Measurements from ENCODE around the gene HOXA9. TPM values are rescaled to one million over a fixed set of nuclear protein-coding genes. Genes with fewer than 3 reads are reported as not detected.

Gene HOXA9
- polyA plus RNA-seq, 3 donors: 0.55 to 1.9 (median 1.2) TPM

DNA sequence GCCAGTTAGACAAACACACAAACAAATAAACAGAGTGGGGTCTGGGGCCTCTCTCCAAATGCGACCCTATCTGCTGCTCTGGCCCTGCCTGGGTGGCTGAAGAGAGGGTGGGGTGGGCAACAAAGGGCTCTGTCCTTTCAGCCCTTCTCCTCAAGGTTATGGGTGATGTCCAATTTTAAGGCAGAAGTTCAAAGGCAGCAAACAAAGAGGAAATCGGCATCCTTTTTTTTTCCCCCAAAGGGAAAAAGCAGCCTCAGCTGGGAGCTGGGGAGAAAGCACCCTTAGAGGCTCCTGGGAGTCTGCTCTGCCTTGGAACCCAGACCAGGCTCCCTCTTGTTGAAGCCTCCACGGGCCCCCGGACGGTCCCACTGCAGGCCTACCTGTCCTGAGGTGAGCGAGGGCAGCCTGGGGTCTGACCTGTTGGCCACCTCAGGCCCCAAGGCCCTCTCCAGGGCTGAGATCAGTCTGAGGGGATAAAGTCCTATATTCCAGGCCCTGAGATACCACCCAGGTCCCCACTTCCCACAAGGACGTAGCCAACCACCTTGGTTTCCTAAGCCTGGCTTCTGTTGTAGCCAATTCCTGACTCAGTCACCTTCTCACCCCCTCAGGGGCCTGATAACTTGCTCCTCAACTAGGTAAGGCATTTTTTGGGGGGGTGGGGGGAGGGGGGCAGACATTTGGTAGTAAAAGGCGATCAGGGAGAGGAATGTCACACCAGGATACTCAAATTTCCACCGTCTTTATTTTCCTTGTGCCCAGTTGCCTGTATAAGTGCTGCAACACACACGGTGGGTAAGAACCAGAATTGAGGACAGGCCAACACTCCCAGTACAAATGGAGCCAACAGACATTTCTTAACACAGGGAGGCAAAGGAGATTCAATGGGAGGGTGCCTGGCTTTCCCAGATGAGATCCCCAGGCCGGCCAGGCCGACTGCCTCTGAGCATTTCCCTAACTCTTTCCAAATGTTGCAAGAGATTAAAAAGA lies 15.4 kb upstream of the HOXA9 start:
- Histone ChIP-seq H4K20me1 (ENCODE audit: insufficient read depth, low read length) (no peaks in the 10 kb centered on the region), H3K4me3 (replicated peaks in 1 of 3; ENCODE audit: low read depth in 2 of 3, low read length in 3 of 3) (no peak overlapping the region), H3K36me3 (replicated peaks in 1 of 2; ENCODE audit: control insufficient read depth in 1 of 2, insufficient read depth in 2 of 2, low read length in 2 of 2) (no peaks in the 10 kb centered on the region), H3K4me2 (replicated peaks; ENCODE audit: extremely low read depth, low read length, poor library complexity, severe bottlenecking) (no peak overlapping the region), H3K9ac (ENCODE audit: insufficient read depth, low read length, poor library complexity, severe bottlenecking) (no peak overlapping the region), H3K27ac (ENCODE audit: low read depth in 1 of 2, low read length in 2 of 2) (no peak overlapping the region), H3K79me2 (ENCODE audit: insufficient read depth, low read length) (no peaks in the 10 kb centered on the region), H3K27me3 (ENCODE audit: control insufficient read depth in 2 of 2, insufficient read depth in 2 of 2, low read length in 2 of 2) (peaks cover 52 to 99% of the 10 kb centered on the region in 2 donors), H3K9me3 (replicated peaks in 1 of 2; ENCODE audit: control insufficient read depth in 1 of 2, insufficient read depth in 1 of 2, low read length in 2 of 2) (peaks cover 7 to 36% of the 10 kb centered on the region in 2 donors), H3K4me1 (ENCODE audit: control insufficient read depth in 1 of 2, insufficient read depth in 2 of 2, low read length in 2 of 2) (peaks cover 30 to 34% of the 10 kb centered on the region in 2 donors), H2AFZ (ENCODE audit: insufficient read depth, low read depth, low read length, poor library complexity, severe bottlenecking) (no peak overlapping the region)
- 78% methylated on average over 6 of the region's 12 CpGs for WGBS (ENCODE audit: insufficient coverage)
- Mint-ChIP-seq H3K4me3 (peak overlapping the region in 1 of 2 donors; percentile 89), H3K9me3 (peaks cover 3 to 33% (median 17%) of the 10 kb centered on the region in 7 donors), H3K27ac (no peak overlapping the region), H3K27me3 (ENCODE audit: low read depth in 3 of 3) (peaks cover 88 to 96% (median 96%) of the 10 kb centered on the region in 3 donors), H3K4me1 (peaks cover 34% of the 10 kb centered on the region), H3K36me3 (peaks cover 7 to 17% of the 10 kb centered on the region in 2 donors)
- TF ChIP-seq, protein P1, sequence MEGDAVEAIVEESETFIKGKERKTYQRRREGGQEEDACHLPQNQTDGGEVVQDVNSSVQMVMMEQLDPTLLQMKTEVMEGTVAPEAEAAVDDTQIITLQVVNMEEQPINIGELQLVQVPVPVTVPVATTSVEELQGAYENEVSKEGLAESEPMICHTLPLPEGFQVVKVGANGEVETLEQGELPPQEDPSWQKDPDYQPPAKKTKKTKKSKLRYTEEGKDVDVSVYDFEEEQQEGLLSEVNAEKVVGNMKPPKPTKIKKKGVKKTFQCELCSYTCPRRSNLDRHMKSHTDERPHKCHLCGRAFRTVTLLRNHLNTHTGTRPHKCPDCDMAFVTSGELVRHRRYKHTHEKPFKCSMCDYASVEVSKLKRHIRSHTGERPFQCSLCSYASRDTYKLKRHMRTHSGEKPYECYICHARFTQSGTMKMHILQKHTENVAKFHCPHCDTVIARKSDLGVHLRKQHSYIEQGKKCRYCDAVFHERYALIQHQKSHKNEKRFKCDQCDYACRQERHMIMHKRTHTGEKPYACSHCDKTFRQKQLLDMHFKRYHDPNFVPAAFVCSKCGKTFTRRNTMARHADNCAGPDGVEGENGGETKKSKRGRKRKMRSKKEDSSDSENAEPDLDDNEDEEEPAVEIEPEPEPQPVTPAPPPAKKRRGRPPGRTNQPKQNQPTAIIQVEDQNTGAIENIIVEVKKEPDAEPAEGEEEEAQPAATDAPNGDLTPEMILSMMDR (IDR thresholded peaks at IDR 0.05): no peak
- intact Hi-C loops (cut with micrococcal nuclease): no loop called here
- DNase-seq: no peak

GRCh38 chr7:27179503-27180430 lies 14.4 kb upstream of the HOXA9 start:
- Mint-ChIP-seq H3K4me3 (peak overlapping the region; percentile 59 to 89), H3K4me1 (peaks cover 27% of the 10 kb centered on the region), H3K27me3 (ENCODE audit: low read depth in 3 of 3) (peaks cover 88 to 96% (median 96%) of the 10 kb centered on the region in 3 donors), H3K9me3 (peaks cover 2 to 30% (median 12%) of the 10 kb centered on the region in 7 donors), H3K36me3 (peaks cover 2 to 14% of the 10 kb centered on the region in 2 donors), H3K27ac (peak overlapping the region in 1 of 7 donors; percentile 7)
- H4K20me1 ChIP-seq (ENCODE audit: insufficient read depth, low read length): no peaks in the 10 kb centered on the region
- 14% methylated on average over 28 of the region's 56 CpGs for WGBS (ENCODE audit: insufficient coverage)
- H3K9me3 ChIP-seq (replicated peaks in 1 of 2; ENCODE audit: control insufficient read depth in 1 of 2, insufficient read depth in 1 of 2, low read length in 2 of 2): peaks cover 5 to 34% of the 10 kb centered on the region in 2 donors
- TF ChIP-seq, protein P1 (IDR thresholded peaks at IDR 0.05): peak; percentile 94
- H3K36me3 ChIP-seq (replicated peaks in 1 of 2; ENCODE audit: control insufficient read depth in 1 of 2, insufficient read depth in 2 of 2, low read length in 2 of 2): no peaks in the 10 kb centered on the region
- peaks cover 20 to 25% of the 10 kb centered on the region in 2 donors for H3K4me1 ChIP-seq (ENCODE audit: control insufficient read depth in 1 of 2, insufficient read depth in 2 of 2, low read length in 2 of 2)
- H2AFZ ChIP-seq (ENCODE audit: insufficient read depth, low read depth, low read length, poor library complexity, severe bottlenecking): no peak overlapping the region
- intact Hi-C loops (cut with micrococcal nuclease): no loop called here
- peak overlapping the region in 1 of 3 experiments; percentile 38 for H3K4me3 ChIP-seq (replicated peaks in 1 of 3; ENCODE audit: low read depth in 2 of 3, low read length in 3 of 3)
- H3K4me2 ChIP-seq (replicated peaks; ENCODE audit: extremely low read depth, low read length, poor library complexity, severe bottlenecking): peak overlapping the region; percentile 53
- no peak overlapping the region for H3K27ac ChIP-seq (ENCODE audit: low read depth in 1 of 2, low read length in 2 of 2)
- DNase-seq: peak; percentile 65 to 70 (median 67)
- no peak overlapping the region for H3K9ac ChIP-seq (ENCODE audit: insufficient read depth, low read length, poor library complexity, severe bottlenecking)
- peaks cover 50 to 99% of the 10 kb centered on the region in 2 donors for H3K27me3 ChIP-seq (ENCODE audit: control insufficient read depth in 2 of 2, insufficient read depth in 2 of 2, low read length in 2 of 2)
- no peaks in the 10 kb centered on the region for H3K79me2 ChIP-seq (ENCODE audit: insufficient read depth, low read length)

All from CD14-positive monocyte (primary cell).